HTERT RPE-1 (cell line): Measurements from ENCODE around the gene GPR4.

Source experiments
- in situ Hi-C: fragments of 300-500 bp; cut with MboI; formaldehyde crosslinking; loops from 4 replicates; pipeline ENCODE4 v1.14.3; 2020; ENCODE audit warnings: low sequenced_read_pairs

Gene GPR4

GRCh38 chr19:45556835-45557234 lies 45.2 kb downstream of the GPR4 start:
- in situ Hi-C loops: no loop called here

GRCh38 chr19:45554481-45554880 lies 47.5 kb downstream of the GPR4 start:
- in situ Hi-C loops: no loop called here

- in situ Hi-C loops: no loop called here
These were observed 48.5 kb downstream of the GPR4 start for GRCh38 chr19:45553464-45553863.

GRCh38 chr19:45547965-45548609 lies 53.9 kb downstream of the GPR4 start:
- in situ Hi-C loops: no loop called here

- in situ Hi-C loops: no loop called here
These were observed 54.7 kb downstream of the GPR4 start for GRCh38 chr19:45547211-45547770.

GRCh38 chr19:45542234-45542668 lies 59.8 kb downstream of the GPR4 start:
- in situ Hi-C loops: no loop called here
